Measurements from ENCODE around the gene NYNRIN.

NYNRIN gene

GRCh38 chr14:24392325-24393091, 6.3 kb upstream of the NYNRIN start:
- no peak for DNase-seq (ENCODE audit: low spot score)

GRCh38 chr14:24394275-24394674, 4.5 kb upstream of the NYNRIN start:
- DNase-seq (ENCODE audit: low spot score): no peak

GRCh38 chr14:24395609-24396582, 2.9 kb upstream of the NYNRIN start:
- no peak for DNase-seq (ENCODE audit: low spot score)

- DNase-seq (ENCODE audit: low spot score): no peak
Observed at GRCh38 chr14:24397639-24398292, 1.0 kb upstream of the NYNRIN start.

DNA sequence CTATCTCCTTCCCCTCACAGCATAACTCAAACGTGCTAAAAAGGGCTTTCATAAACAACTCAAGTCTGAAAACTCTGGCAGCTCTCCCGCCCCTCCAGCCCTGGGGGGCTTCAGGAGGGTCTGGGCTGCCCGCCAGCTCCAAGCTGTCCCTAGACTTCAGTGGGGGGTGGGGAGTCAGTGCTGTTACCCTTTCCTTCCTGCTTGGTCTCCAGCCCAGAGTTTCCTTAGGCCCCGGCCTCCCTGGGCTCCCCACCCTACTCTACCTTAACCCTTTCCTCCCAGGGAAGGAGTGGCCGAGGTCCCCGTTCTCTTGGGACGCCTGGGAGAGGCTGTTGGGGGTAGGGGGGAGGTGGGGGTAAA, 530 bp upstream of the NYNRIN start:
- DNase-seq (ENCODE audit: low spot score): peak; percentile 46

DNA sequence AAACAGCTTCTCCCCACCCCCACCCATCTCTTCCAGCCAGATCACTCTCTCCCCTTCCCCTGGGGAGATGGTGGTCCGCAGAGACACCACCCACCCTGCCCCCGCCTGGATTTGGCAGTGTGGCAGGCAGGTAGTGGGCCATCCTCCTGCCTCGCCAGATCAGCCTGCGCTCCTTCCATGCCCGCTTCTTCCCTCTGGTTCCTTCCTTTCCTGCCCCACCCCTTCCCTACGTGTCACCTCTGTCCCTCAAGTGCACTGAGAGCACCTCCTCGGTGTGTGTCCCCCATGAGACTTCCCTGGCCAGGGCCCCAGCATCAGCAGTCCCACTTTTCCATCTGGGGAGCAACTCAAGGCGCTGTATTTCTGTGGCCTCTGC, 632 bp downstream of the NYNRIN start:
- DNase-seq (ENCODE audit: low spot score): peak; percentile 45

DNA sequence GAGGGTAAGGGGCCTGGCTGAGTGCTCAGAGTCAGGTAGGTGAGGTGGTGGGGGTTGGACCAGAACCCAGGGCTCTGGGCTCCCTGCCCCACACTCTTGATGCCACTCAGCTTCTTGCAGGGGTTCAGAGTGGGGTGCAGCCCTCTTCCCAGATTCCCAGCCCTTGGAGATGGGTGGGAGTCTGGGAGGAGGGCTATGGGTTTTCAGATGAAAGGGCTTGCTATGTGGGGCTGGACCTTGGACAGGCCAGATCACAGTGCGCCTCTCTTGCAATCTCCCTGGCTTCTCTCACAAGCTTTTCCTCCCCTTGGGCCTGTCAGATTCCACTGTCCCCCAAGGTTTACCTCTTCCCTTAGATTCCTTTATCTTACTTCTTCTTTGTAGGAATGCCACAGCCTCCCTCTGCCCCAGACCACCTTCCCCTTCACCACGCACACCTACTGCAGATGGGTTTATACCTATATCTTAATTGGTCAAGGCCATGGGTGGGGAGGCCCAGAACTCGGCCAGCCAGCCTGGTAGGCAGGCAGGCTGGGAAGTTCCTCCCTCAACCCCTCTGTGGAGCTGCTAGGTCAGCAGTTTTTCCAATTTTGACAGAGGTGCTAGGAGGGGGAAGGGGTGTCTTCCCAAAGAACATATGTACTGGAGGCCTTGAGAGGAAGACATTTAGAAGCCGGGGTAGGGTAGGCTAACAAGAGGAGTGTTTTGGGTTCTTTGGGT, 1.4 kb downstream of the NYNRIN start:
- DNase-seq (ENCODE audit: low spot score): no peak

- no peak for DNase-seq (ENCODE audit: low spot score)
Observed at GRCh38 chr14:24401810-24402702, 3.3 kb downstream of the NYNRIN start.

- peak; percentile 58 for DNase-seq (ENCODE audit: low spot score)
Observed at GRCh38 chr14:24403294-24403998, 4.6 kb downstream of the NYNRIN start.

DNA sequence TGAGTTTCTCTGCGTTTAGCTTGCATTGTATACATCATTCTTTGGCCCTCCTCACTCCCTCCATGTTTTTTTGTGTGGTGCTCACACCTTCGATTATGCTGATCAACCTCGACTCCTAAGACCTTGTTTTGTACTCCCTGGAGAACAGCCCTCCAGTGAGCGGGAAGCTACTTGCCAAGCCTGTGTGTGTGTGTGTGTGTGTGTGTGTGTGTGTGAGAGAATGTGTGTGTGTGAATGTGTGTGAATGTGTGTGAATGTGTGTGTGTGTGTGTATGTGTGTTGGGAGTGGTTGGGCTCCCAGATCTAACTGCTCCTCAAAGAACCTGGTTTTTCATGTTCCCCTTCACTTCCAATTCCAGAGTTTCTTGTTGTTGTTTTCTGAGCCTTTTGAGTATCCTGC, 6.0 kb downstream of the NYNRIN start:
- no peak for DNase-seq (ENCODE audit: low spot score)

DNA sequence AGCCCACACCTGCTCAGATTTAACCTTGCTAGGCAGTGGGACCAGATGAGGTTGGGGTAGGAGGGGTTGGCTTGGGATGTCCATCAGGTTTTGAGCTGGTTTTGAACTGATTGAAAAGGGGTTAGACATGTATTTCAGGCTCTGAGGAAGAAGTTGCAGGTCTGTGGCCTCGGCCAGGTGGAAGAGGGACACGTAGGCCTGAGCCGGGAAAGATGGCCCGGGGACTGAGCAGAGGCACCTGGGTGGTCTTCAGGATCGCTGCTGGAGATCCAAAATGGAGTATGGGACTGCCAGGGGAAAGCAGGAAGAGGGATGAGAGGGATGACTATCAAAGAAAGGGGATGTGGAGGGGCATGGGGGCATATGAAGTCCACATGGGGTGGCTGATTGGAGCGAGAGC, 7.6 kb downstream of the NYNRIN start:
- no peak for DNase-seq (ENCODE audit: low spot score)

DNA sequence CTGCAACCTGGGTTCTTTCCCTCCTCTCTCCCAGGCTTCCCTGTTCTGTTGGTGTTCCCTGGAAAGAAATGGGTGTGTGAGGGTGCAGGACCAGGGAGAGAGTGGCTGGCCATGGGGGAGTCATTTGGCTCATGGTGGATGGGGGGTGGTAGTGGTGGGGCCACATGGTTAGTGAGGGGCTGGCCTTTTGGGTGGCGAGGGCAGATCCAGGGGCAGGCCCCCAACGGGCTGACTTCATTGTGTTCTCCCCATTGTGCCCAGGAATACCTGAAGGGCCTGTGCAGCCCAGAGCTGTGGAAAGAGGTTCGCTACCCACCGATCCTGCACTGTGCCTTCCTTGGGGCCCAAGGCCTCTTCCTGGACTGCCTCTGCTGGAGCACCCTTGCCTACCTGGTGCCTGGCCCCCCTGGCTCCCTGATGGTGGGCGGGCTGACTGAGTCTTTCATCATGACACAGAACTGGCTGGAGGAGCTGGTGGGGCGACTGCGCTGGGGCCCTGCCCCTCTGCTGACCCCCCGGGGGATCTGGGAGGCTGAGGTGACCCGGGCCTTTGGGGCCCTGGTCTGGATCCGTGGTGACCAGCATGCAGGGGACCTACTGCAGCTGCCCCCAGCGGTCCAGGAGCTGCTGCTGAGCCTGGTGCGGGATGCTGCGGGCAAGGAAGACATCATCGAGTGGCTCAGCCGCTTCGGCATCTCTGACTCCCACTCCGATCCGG, 9.0 kb downstream of the NYNRIN start:
- no peak for DNase-seq (ENCODE audit: low spot score)

DNA sequence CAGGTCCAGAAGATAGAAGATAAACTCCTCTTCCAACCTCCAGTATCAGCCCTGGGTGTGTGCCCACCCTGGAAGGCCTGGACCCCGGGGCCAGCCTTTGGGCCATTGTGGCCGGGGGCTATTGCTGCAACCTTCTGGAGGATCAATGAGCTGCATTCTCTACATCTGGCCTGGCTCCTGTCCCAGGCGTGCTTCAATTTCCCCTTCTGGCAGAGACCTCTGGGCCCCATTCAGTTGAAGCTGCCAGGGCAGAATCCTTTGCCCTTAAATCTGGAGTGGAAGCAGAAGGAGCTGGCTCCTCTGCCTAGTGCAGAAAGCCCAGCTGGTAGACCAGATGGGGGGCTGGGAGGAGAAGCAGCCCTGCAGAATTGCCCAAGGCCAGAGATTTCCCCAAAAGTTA, 10.0 kb downstream of the NYNRIN start:
- no peak for DNase-seq (ENCODE audit: low spot score)

DNA sequence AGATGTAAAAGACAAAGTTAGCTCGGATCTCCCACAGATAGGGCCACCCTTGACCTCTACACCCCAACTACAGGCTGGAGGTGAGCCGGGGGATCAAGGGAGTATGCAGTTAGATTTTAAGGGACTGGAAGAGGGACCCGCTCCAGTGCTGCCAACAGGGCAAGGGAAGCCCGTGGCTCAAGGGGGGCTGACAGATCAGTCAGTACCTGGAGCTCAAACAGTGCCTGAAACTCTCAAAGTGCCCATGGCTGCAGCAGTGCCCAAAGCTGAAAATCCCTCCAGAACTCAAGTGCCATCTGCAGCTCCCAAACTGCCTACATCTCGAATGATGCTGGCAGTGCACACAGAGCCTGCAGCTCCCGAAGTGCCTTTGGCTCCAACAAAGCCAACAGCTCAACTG, 10.4 kb downstream of the NYNRIN start:
- DNase-seq (ENCODE audit: low spot score): no peak

DNA sequence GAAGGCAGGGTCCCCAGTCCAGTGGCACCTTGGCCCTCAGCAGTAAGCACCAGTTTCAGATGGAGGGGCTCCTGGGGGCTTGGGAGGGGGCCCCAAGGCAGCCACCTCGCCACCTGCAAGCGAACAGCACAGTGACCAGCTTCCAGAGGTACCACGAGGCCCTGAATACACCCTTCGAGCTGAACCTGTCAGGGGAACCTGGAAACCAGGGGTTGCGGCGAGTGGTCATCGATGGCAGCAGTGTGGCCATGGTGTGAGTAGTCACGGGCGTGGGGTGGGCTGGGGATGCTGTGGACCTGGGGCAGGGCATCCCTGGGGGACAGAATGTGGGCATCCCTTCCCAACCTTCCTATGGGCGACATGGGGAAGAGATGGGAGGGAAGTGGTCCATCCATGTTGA, 11.2 kb downstream of the NYNRIN start:
- DNase-seq (ENCODE audit: low spot score): no peak

DNA sequence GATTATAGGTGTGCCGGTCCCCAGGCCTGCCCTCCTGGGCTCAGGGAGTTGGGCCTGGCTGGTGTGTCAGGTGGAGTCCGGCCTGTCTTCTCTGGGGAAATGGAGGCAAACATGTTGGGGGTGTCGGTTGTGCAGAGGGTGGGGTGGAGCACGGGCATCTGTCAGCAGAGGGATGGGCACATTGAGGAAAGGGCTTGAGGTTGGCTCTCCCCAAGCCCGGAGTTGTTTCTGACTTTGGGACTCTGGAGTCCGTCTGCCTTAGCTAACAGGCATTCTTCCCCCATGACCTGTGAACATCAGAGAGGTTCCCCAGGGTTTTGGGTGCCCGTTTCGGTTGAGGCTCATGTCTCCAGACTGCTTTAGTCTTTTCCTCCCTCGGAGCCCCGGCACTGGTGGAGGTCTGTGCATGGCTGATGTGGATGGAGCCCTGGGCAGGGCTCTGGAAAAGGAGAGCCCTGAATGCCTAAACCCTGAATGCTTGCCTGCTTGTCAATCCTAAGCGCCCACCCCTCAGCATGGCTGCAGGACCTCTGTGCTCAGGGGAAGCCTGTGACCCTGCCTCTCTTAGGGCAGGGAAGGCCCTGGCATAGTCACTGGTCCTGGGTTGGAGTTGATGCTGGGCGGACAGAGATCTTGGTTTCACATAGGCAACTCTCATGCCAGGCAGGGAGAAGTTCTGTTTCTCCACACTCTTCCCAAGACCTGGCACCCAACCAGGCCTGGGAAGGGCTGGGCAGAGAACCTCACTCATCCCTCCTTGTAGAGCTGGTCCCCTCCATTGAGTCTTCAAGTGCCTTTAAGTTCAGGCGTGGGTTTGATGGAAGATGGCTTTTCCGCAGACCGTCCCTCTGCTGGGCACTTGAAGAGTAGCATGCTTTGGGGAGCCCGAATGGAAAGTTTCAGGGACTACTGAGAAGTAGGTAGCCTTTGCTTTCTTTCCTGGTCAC, 12.9 kb downstream of the NYNRIN start:
- peak; percentile 67 for DNase-seq (ENCODE audit: low spot score)

DNA sequence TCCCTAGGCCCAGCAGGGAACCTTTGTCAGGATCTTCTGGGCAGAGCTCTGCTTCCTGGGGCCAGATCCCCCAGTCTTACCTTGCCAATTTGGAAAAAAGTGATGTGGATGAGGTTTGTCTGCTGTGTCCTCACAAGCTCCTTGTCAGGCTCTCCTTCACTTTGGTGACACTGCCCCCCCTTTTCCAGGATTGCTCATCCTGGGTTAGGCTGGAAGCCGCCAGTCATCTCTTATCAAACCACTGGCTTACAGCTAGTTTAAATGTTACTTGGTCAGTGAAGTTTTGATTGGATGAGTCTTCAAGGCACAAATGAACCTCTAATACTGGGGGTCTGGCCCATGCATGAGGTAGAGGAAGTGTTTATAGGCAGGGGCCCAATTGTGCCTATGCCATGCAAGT, 15.3 kb downstream of the NYNRIN start:
- DNase-seq (ENCODE audit: low spot score): no peak

DNA sequence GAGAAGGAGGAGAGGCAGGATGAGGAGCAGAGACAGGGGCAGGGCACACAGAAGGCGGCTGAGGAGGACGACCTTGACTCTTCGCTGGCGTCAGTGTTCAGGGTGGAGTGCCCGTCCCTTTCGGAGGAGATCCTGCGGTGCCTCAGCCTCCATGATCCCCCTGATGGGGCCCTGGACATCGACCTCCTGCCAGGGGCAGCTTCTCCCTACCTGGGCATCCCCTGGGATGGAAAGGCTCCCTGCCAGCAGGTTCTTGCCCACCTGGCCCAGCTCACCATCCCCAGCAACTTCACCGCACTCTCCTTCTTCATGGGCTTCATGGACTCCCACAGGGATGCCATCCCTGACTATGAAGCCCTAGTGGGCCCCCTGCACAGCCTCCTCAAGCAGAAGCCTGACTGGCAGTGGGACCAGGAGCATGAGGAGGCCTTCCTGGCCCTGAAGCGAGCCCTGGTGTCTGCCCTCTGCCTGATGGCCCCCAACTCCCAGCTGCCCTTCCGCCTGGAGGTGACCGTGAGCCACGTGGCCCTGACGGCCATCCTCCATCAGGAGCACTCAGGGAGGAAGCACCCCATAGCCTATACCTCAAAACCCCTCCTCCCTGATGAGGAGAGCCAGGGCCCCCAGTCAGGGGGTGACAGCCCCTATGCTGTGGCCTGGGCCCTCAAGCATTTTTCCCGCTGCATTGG, 16.1 kb downstream of the NYNRIN start:
- DNase-seq (ENCODE audit: low spot score): no peak
